ENCODE results near the gene OR51A2.

OR51A2 gene

DNA sequence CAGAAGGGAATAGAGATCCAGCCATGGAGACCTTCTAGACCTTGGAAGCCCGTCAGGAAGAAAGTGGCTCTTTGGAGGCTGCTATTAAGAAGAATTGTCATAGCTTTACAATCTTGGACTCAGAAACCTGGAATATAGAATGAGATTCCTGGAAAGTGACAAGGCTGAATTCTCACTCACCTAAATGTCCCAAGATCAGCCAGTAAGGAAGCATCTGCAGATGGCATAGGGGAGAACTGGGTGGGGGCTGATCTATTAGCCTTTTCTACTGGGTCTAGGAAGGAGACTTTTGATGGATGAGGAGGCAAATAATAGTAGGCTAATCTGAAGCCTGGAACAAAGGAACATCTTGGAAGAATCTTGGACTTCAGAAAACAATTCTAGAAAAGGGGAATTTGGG, 31.3 kb downstream of the OR51A2 start, which contains the start of gene OR51G1:
Gene OR51G1, minus strand, starts transcription at position 101 of the 400 bp plus-strand sequence. Its CDS starts 0 bp downstream, at position 101.
- no peaks in the 10 kb centered on the region for H3K4me1 ChIP-seq (ENCODE audit: control insufficient read depth, insufficient read depth, low read length)
- no peaks in the 10 kb centered on the region for H3K36me3 ChIP-seq (ENCODE audit: control insufficient read depth in 2 of 2, insufficient read depth in 1 of 2, low read length in 2 of 2)
- POLR2A ChIA-PET: no interaction called here
- H3K4me3 ChIP-seq (ENCODE audit: low read depth, low read length): no peak within 1 kb of the TSS
- H3K27ac ChIP-seq (ENCODE audit: extremely low read depth, low read depth, low read length): no peak within 1 kb of the TSS
- H3K9me3 ChIP-seq (ENCODE audit: control insufficient read depth, insufficient read depth, low read depth, low read length): no peaks in the 10 kb centered on the region
- no peak for TF ChIP-seq ZNF221 (tag by site-specific recombination; IDR thresholded peaks at IDR 0.05; ENCODE audit: borderline replicate concordance)
- TF ChIP-seq, protein P1, sequence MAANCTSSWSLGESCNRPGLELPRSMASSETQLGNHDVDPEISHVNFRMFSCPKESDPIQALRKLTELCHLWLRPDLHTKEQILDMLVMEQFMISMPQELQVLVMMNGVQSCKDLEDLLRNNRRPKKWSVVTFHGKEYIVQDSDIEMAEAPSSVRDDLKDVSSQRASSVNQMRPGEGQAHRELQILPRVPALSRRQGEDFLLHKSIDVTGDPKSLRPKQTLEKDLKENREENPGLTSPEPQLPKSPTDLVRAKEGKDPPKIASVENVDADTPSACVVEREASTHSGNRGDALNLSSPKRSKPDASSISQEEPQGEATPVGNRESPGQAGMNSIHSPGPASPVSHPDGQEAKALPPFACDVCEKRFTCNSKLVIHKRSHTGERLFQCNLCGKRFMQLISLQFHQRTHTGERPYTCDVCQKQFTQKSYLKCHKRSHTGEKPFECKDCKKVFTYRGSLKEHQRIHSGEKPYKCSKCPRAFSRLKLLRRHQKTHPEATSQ (tag by site-specific recombination; IDR thresholded peaks at IDR 0.05): no peak
- no peak for TF ChIP-seq REPIN1 (tag by site-specific recombination; IDR thresholded peaks at IDR 0.05; ENCODE audit: low read depth)
- TF ChIP-seq, protein P2, sequence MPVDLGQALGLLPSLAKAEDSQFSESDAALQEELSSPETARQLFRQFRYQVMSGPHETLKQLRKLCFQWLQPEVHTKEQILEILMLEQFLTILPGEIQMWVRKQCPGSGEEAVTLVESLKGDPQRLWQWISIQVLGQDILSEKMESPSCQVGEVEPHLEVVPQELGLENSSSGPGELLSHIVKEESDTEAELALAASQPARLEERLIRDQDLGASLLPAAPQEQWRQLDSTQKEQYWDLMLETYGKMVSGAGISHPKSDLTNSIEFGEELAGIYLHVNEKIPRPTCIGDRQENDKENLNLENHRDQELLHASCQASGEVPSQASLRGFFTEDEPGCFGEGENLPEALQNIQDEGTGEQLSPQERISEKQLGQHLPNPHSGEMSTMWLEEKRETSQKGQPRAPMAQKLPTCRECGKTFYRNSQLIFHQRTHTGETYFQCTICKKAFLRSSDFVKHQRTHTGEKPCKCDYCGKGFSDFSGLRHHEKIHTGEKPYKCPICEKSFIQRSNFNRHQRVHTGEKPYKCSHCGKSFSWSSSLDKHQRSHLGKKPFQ (tag by site-specific recombination; IDR thresholded peaks at IDR 0.05): no peak
- TF ChIP-seq, protein P3, sequence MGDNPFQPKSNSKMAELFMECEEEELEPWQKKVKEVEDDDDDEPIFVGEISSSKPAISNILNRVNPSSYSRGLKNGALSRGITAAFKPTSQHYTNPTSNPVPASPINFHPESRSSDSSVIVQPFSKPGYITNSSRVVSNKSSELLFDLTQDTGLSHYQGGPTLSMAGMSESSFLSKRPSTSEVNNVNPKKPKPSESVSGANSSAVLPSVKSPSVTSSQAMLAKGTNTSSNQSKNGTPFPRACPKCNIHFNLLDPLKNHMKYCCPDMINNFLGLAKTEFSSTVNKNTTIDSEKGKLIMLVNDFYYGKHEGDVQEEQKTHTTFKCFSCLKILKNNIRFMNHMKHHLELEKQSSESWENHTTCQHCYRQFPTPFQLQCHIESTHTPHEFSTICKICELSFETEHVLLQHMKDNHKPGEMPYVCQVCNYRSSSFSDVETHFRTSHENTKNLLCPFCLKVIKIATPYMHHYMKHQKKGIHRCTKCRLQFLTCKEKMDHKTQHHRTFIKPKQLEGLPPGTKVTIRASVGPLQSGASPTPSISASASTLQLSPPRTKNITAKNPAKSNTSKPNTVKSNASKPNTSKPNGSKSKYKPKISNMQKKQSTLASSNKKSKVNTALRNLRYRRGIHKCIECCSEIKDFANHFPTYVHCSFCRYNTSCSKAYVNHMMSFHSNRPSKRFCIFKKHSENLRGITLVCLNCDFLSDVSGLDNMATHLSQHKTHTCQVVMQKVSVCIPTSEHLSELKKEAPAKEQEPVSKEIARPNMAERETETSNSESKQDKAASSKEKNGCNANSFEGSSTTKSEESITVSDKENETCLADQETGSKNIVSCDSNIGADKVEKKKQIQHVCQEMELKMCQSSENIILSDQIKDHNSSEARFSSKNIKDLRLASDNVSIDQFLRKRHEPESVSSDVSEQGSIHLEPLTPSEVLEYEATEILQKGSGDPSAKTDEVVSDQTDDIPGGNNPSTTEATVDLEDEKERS (tag by site-specific recombination; IDR thresholded peaks at IDR 0.05): no peak
- no peak for TF ChIP-seq ZNF76 (tag by site-specific recombination; IDR thresholded peaks at IDR 0.05; ENCODE audit: borderline replicate concordance, low read depth)
- no peak for TF ChIP-seq ZNF514 (tag by site-specific recombination; IDR thresholded peaks at IDR 0.05)
- CTCF ChIA-PET: no interaction called here

DNA sequence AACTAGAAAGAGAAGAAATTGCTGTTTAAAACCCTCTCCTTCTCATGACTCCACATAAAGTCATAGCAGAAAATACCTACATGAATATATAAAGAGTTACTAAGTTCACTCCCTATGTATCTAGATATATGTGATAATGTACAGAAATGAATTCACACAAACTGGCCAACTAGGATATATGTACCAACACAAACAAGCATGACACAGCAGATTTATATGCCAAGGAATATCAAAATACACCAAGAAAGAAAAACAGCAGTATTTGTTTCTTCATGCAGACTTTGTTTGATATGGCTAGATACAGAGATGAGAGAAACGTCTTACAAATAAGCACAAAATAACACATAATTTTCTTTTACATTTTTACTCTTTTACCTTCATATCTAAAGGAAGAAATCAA, 33.2 kb downstream of the OR51A2 start:
- TF ChIP-seq, protein P3 (tag by site-specific recombination; IDR thresholded peaks at IDR 0.05): no peak
- ChIA-PET CTCF (no interaction called here), POLR2A (no interaction called here)
- Histone ChIP-seq H3K4me3 (ENCODE audit: low read depth, low read length) (no peak overlapping the region), H3K36me3 (ENCODE audit: control insufficient read depth in 2 of 2, insufficient read depth in 1 of 2, low read length in 2 of 2) (no peaks in the 10 kb centered on the region), H3K4me1 (ENCODE audit: control insufficient read depth, insufficient read depth, low read length) (no peaks in the 10 kb centered on the region), H3K9me3 (ENCODE audit: control insufficient read depth, insufficient read depth, low read depth, low read length) (no peaks in the 10 kb centered on the region), H3K27ac (ENCODE audit: extremely low read depth, low read depth, low read length) (no peak overlapping the region)

DNA sequence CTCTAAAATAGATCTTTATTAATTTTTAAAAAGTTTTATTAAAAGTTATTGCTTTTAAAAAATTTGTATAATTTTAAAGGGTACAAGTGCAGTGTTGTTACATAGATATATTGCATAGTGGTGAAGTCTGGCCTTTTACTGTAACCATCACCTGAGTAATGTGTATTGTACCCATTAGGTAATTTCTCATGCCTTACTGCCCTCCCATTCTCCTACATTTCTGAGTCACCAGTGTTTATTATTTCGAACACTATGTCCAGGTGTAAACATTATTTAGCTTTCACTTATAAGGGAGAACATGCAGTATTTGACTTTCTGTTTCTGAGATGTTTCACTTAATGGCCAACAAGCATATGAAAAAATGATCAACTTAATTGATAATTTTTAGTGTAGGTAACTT, 33.7 kb downstream of the OR51A2 start:
- POLR2A ChIA-PET: no interaction called here
- H3K4me1 ChIP-seq (ENCODE audit: control insufficient read depth, insufficient read depth, low read length): no peaks in the 10 kb centered on the region
- no peak overlapping the region for H3K4me3 ChIP-seq (ENCODE audit: low read depth, low read length)
- CTCF ChIA-PET: no interaction called here
- H3K27ac ChIP-seq (ENCODE audit: extremely low read depth, low read depth, low read length): no peak overlapping the region
- no peaks in the 10 kb centered on the region for H3K36me3 ChIP-seq (ENCODE audit: control insufficient read depth in 2 of 2, insufficient read depth in 1 of 2, low read length in 2 of 2)
- no peaks in the 10 kb centered on the region for H3K9me3 ChIP-seq (ENCODE audit: control insufficient read depth, insufficient read depth, low read depth, low read length)
- TF ChIP-seq, protein P4, sequence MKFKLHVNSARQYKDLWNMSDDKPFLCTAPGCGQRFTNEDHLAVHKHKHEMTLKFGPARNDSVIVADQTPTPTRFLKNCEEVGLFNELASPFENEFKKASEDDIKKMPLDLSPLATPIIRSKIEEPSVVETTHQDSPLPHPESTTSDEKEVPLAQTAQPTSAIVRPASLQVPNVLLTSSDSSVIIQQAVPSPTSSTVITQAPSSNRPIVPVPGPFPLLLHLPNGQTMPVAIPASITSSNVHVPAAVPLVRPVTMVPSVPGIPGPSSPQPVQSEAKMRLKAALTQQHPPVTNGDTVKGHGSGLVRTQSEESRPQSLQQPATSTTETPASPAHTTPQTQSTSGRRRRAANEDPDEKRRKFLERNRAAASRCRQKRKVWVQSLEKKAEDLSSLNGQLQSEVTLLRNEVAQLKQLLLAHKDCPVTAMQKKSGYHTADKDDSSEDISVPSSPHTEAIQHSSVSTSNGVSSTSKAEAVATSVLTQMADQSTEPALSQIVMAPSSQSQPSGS (tag by site-specific recombination; IDR thresholded peaks at IDR 0.05; ENCODE audit: low read depth): no peak
- TF ChIP-seq KLF7 (tag by site-specific recombination; IDR thresholded peaks at IDR 0.05; ENCODE audit: borderline replicate concordance) (no peak), ZNF544 (tag by site-specific recombination; IDR thresholded peaks at IDR 0.05) (no peak), KLF10 (tag by site-specific recombination; IDR thresholded peaks at IDR 0.05) (no peak), BCL11A (tag by site-specific recombination; IDR thresholded peaks at IDR 0.05; ENCODE audit: low read depth) (no peak), SALL2 (tag by site-specific recombination; IDR thresholded peaks at IDR 0.05; ENCODE audit: borderline replicate concordance) (no peak), ZNF169 (tag by site-specific recombination; IDR thresholded peaks at IDR 0.05) (no peak), ZNF155 (tag by site-specific recombination; IDR thresholded peaks at IDR 0.05) (no peak), ZNF76 (tag by site-specific recombination; IDR thresholded peaks at IDR 0.05; ENCODE audit: borderline replicate concordance, low read depth) (no peak), ZNF701 (tag by site-specific recombination; IDR thresholded peaks at IDR 0.05) (no peak), ZNF24 (tag by site-specific recombination; IDR thresholded peaks at IDR 0.05) (no peak)
- TF ChIP-seq, protein P5, sequence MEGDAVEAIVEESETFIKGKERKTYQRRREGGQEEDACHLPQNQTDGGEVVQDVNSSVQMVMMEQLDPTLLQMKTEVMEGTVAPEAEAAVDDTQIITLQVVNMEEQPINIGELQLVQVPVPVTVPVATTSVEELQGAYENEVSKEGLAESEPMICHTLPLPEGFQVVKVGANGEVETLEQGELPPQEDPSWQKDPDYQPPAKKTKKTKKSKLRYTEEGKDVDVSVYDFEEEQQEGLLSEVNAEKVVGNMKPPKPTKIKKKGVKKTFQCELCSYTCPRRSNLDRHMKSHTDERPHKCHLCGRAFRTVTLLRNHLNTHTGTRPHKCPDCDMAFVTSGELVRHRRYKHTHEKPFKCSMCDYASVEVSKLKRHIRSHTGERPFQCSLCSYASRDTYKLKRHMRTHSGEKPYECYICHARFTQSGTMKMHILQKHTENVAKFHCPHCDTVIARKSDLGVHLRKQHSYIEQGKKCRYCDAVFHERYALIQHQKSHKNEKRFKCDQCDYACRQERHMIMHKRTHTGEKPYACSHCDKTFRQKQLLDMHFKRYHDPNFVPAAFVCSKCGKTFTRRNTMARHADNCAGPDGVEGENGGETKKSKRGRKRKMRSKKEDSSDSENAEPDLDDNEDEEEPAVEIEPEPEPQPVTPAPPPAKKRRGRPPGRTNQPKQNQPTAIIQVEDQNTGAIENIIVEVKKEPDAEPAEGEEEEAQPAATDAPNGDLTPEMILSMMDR (tag by site-specific recombination; IDR thresholded peaks at IDR 0.05): no peak
